ENCODE data around the gene GNAZ.

Gene GNAZ

GRCh38 chr22:23037429-23038333 is 32.6 kb upstream of the GNAZ start:
- TF ChIP-seq RAD21 (IDR thresholded peaks at IDR 0.05; ENCODE audit: low read depth) (no peak), ZBTB7A (IDR thresholded peaks at IDR 0.05; ENCODE audit: low read depth) (no peak), FOXM1 (IDR thresholded peaks at IDR 0.05; ENCODE audit: borderline replicate concordance, low read depth) (no peak), NFIC (IDR thresholded peaks at IDR 0.05) (no peak), REST (IDR thresholded peaks at IDR 0.05; ENCODE audit: low read depth) (no peak), TCF12 (IDR thresholded peaks at IDR 0.05; ENCODE audit: low read depth) (no peak), CREB1 (IDR thresholded peaks at IDR 0.05; ENCODE audit: low read depth) (no peak), USF1 (IDR thresholded peaks at IDR 0.05) (no peak)

GRCh38 chr22:23038334-23038642 is 32.0 kb upstream of the GNAZ start:
- TF ChIP-seq TCF12 (IDR thresholded peaks at IDR 0.05; ENCODE audit: low read depth) (no peak), REST (IDR thresholded peaks at IDR 0.05; ENCODE audit: low read depth) (no peak), USF1 (IDR thresholded peaks at IDR 0.05) (no peak), TAF1 (IDR thresholded peaks at IDR 0.05; ENCODE audit: low read depth) (no peak), CEBPB (IDR thresholded peaks at IDR 0.05) (no peak), FOXM1 (IDR thresholded peaks at IDR 0.05; ENCODE audit: borderline replicate concordance, low read depth) (no peak), ZBTB7A (IDR thresholded peaks at IDR 0.05; ENCODE audit: low read depth) (no peak), EGR1 (IDR thresholded peaks at IDR 0.05) (no peak), CREB1 (IDR thresholded peaks at IDR 0.05; ENCODE audit: low read depth) (no peak), RAD21 (IDR thresholded peaks at IDR 0.05; ENCODE audit: low read depth) (no peak), YY1 (IDR thresholded peaks at IDR 0.05; ENCODE audit: low read depth) (no peak), EP300 (IDR thresholded peaks at IDR 0.05; ENCODE audit: borderline replicate concordance) (no peak), NFIC (IDR thresholded peaks at IDR 0.05) (no peak), TEAD4 (IDR thresholded peaks at IDR 0.05) (no peak)
- TF ChIP-seq, protein P1, sequence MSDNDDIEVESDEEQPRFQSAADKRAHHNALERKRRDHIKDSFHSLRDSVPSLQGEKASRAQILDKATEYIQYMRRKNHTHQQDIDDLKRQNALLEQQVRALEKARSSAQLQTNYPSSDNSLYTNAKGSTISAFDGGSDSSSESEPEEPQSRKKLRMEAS (IDR thresholded peaks at IDR 0.05) = no peak

DNA sequence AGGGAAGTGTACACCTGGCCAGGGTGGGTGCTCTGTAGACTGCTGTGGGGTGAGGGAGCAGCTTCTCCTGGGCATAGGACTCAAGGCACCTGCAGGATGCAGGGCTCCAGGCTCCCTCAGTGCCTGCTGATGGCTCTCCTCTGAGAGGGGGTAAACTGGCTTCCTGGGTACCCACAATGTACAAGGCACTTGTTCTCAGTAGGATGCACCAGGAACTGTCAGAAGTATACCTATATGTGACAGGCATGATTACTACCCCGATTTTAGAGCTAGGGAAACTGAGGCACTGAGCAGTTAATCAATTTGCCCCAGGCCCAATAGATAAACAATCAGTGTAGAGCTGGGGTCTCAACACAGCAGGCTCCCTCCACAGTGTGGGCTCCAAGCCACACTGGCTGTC is 31.4 kb upstream of the GNAZ start:
- no peak for TF ChIP-seq TCF12 (IDR thresholded peaks at IDR 0.05; ENCODE audit: low read depth)

DNA sequence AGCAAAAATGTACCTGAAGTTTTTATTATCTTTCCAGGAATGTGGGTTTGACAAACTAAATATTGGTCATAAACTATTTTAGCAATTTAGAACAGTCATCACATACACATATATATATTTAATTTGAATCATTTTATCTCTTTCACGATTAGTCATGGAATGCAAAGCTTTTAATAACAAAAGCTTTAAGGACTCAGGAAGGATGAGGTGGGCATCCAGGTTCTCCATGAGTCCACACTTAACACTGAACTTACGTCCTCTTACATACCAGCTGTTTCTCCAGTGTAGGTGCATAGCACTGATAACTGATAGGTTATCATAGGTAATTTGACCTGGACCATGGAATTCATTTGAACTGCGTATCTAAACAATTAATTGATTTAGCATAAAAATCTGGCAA is 28.1 kb upstream of the GNAZ start:
- TF ChIP-seq YY1 (IDR thresholded peaks at IDR 0.05; ENCODE audit: low read depth) (no peak), CEBPB (IDR thresholded peaks at IDR 0.05) (no peak), NFIC (IDR thresholded peaks at IDR 0.05) (no peak), RAD21 (IDR thresholded peaks at IDR 0.05; ENCODE audit: low read depth) (no peak), TAF1 (IDR thresholded peaks at IDR 0.05; ENCODE audit: low read depth) (no peak), USF1 (IDR thresholded peaks at IDR 0.05) (no peak), TCF12 (IDR thresholded peaks at IDR 0.05; ENCODE audit: low read depth) (no peak), EP300 (IDR thresholded peaks at IDR 0.05; ENCODE audit: borderline replicate concordance) (no peak), EGR1 (IDR thresholded peaks at IDR 0.05) (no peak), TEAD4 (IDR thresholded peaks at IDR 0.05) (no peak), ZBTB7A (IDR thresholded peaks at IDR 0.05; ENCODE audit: low read depth) (no peak), CREB1 (IDR thresholded peaks at IDR 0.05; ENCODE audit: low read depth) (no peak), FOXM1 (IDR thresholded peaks at IDR 0.05; ENCODE audit: borderline replicate concordance, low read depth) (no peak), REST (IDR thresholded peaks at IDR 0.05; ENCODE audit: low read depth) (no peak)
- TF ChIP-seq, protein P1 (IDR thresholded peaks at IDR 0.05) = no peak

Data from Ishikawa (cell line).